Measurements from ENCODE around the gene MKX.

The MKX gene

DNA sequence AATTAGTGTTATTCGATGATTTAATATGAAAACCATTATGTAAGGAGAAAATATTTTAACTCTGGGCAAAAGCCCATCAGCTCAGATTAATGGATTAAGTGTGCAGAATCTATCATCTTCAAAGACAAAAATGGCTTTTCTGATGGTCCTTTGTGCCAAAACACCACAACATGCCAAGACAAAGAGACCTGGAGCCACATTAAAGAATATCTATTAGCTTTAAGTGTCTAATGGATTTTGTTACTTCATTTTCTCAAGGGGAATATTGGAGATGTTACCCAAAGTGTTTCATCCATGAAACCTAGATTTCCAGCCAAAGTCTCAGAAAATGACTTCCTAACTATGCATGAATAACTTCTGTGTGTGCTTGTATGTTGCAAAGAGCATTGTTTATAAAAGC is 57.3 kb downstream of the MKX start:
- Histone ChIP-seq H2AFZ (ENCODE audit: low read length) (no peak overlapping the region), H4K20me1 (ENCODE audit: insufficient read depth, low read length, poor library complexity, severe bottlenecking) (no peaks in the 10 kb centered on the region), H3K4me1 (ENCODE audit: insufficient read depth, low read length, poor library complexity, severe bottlenecking) (peaks cover 6% of the 10 kb centered on the region), H3K9me3 (ENCODE audit: insufficient read depth, low read depth, low read length) (no peaks in the 10 kb centered on the region), H3K9me2 (replicated peaks; ENCODE audit: low read depth, low read length) (no peaks in the 10 kb centered on the region), H3K36me3 (ENCODE audit: insufficient read depth, low read length) (no peaks in the 10 kb centered on the region), H3K27me3 (ENCODE audit: insufficient read depth, low read length, poor library complexity, severe bottlenecking) (no peaks in the 10 kb centered on the region), H3K4me3 (ENCODE audit: low read length, poor library complexity, severe bottlenecking) (no peak overlapping the region), H3K4me2 (ENCODE audit: low read depth, low read length, poor library complexity, severe bottlenecking) (no peak overlapping the region), H3K79me2 (ENCODE audit: insufficient read depth, low read length) (no peaks in the 10 kb centered on the region), H3F3A (ENCODE audit: low read depth) (no peaks in the 10 kb centered on the region), H3K9ac (ENCODE audit: low read depth, low read length, poor library complexity, severe bottlenecking) (no peak overlapping the region)
- no peak for TF ChIP-seq EZH2phosphoT487 (IDR thresholded peaks at IDR 0.05; ENCODE audit: borderline replicate concordance)
- TF ChIP-seq, protein P1, sequence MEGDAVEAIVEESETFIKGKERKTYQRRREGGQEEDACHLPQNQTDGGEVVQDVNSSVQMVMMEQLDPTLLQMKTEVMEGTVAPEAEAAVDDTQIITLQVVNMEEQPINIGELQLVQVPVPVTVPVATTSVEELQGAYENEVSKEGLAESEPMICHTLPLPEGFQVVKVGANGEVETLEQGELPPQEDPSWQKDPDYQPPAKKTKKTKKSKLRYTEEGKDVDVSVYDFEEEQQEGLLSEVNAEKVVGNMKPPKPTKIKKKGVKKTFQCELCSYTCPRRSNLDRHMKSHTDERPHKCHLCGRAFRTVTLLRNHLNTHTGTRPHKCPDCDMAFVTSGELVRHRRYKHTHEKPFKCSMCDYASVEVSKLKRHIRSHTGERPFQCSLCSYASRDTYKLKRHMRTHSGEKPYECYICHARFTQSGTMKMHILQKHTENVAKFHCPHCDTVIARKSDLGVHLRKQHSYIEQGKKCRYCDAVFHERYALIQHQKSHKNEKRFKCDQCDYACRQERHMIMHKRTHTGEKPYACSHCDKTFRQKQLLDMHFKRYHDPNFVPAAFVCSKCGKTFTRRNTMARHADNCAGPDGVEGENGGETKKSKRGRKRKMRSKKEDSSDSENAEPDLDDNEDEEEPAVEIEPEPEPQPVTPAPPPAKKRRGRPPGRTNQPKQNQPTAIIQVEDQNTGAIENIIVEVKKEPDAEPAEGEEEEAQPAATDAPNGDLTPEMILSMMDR (conservative IDR thresholded peaks at IDR 0.05; ENCODE audit: low read length): no peak

DNA sequence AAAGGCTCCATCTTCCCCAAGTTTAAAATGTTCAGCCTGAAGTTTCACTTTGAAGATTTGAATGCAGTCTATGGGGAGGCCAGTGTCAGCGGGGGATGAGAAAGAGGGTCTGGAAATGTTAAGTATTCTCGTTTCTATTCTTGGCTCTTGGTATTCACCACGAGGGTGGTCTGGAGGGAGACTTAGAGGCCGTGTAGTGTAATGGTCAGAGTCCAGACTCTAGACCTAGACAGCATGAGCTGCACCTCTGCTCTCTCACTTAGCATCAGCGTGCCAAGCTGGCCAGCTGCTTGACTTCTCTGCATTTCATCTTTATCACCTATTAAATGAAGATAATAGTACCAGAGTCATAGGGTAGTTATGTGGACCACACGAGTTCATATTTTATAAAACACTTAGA is 57.9 kb downstream of the MKX start:
- Histone ChIP-seq H3K36me3 (ENCODE audit: insufficient read depth, low read length) (no peaks in the 10 kb centered on the region), H3K9ac (ENCODE audit: low read depth, low read length, poor library complexity, severe bottlenecking) (no peak overlapping the region), H4K20me1 (ENCODE audit: insufficient read depth, low read length, poor library complexity, severe bottlenecking) (no peaks in the 10 kb centered on the region), H3K4me3 (ENCODE audit: low read length, poor library complexity, severe bottlenecking) (no peak overlapping the region), H2AFZ (ENCODE audit: low read length) (peak overlapping the region; percentile 66), H3K27me3 (ENCODE audit: insufficient read depth, low read length, poor library complexity, severe bottlenecking) (no peaks in the 10 kb centered on the region), H3K79me2 (ENCODE audit: insufficient read depth, low read length) (no peaks in the 10 kb centered on the region), H3K9me2 (replicated peaks; ENCODE audit: low read depth, low read length) (no peaks in the 10 kb centered on the region), H3K4me2 (ENCODE audit: low read depth, low read length, poor library complexity, severe bottlenecking) (peak overlapping the region; percentile 47), H3K4me1 (ENCODE audit: insufficient read depth, low read length, poor library complexity, severe bottlenecking) (peaks cover 6% of the 10 kb centered on the region), H3K9me3 (ENCODE audit: insufficient read depth, low read depth, low read length) (no peaks in the 10 kb centered on the region), H3F3A (ENCODE audit: low read depth) (no peaks in the 10 kb centered on the region)
- TF ChIP-seq EZH2phosphoT487 (IDR thresholded peaks at IDR 0.05; ENCODE audit: borderline replicate concordance): no peak

DNA sequence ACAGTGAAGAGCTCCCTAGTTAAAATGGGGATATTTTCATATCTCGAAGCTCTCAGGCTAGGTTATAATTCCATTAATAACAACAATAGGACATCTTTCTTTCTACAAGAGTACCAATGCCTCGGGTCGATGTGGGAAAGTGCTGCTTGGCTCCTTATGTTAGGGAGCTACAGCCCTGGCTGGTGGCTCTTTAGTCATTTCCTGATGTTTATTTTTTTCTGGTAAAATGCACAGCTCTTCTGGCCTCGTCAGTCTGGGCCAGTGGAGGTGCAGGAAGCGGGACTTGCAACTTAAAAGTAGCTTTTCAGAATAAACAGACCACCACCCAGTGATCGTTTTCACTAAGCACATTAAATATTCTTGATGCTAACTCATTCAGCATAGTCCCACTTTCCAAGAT is 58.3 kb downstream of the MKX start:
- no peaks in the 10 kb centered on the region for H3K9me2 ChIP-seq (replicated peaks; ENCODE audit: low read depth, low read length)
- H3K4me2 ChIP-seq (ENCODE audit: low read depth, low read length, poor library complexity, severe bottlenecking): peak overlapping the region; percentile 47
- no peaks in the 10 kb centered on the region for H3F3A ChIP-seq (ENCODE audit: low read depth)
- H3K4me1 ChIP-seq (ENCODE audit: insufficient read depth, low read length, poor library complexity, severe bottlenecking): peaks cover 6% of the 10 kb centered on the region
- no peaks in the 10 kb centered on the region for H4K20me1 ChIP-seq (ENCODE audit: insufficient read depth, low read length, poor library complexity, severe bottlenecking)
- no peak overlapping the region for H3K9ac ChIP-seq (ENCODE audit: low read depth, low read length, poor library complexity, severe bottlenecking)
- H3K36me3 ChIP-seq (ENCODE audit: insufficient read depth, low read length): no peaks in the 10 kb centered on the region
- TF ChIP-seq EZH2phosphoT487 (IDR thresholded peaks at IDR 0.05; ENCODE audit: borderline replicate concordance): no peak
- TF ChIP-seq, protein P1 (conservative IDR thresholded peaks at IDR 0.05; ENCODE audit: low read length): no peak
- no peaks in the 10 kb centered on the region for H3K9me3 ChIP-seq (ENCODE audit: insufficient read depth, low read depth, low read length)
- H3K4me3 ChIP-seq (ENCODE audit: low read length, poor library complexity, severe bottlenecking): no peak overlapping the region
- peak overlapping the region; percentile 66 for H2AFZ ChIP-seq (ENCODE audit: low read length)
- H3K27me3 ChIP-seq (ENCODE audit: insufficient read depth, low read length, poor library complexity, severe bottlenecking): no peaks in the 10 kb centered on the region
- H3K79me2 ChIP-seq (ENCODE audit: insufficient read depth, low read length): no peaks in the 10 kb centered on the region

DNA sequence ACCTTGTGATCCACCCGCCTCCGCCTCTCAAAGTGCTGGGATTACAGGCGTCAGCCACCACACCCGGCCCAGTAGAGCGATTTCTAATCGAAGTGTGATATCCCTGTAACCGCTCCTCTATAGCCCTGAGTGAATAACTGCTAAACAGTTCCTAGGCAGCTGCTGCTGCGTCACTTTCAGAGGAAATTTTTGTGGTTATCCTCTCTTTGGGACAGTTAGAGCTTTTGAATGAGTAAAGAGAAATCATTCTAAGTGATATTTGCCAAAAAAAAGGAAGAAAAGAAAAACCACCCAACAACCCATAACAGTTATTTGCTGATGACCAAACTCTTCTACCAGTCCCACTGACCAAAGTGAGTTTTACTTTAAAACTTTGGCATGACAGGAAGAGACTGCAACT is 59.9 kb downstream of the MKX start:
- peaks cover 6% of the 10 kb centered on the region for H3K4me1 ChIP-seq (ENCODE audit: insufficient read depth, low read length, poor library complexity, severe bottlenecking)
- TF ChIP-seq, protein P1 (conservative IDR thresholded peaks at IDR 0.05; ENCODE audit: low read length): no peak
- TF ChIP-seq EZH2phosphoT487 (IDR thresholded peaks at IDR 0.05; ENCODE audit: borderline replicate concordance): no peak
- H3F3A ChIP-seq (ENCODE audit: low read depth): no peaks in the 10 kb centered on the region
- H3K4me2 ChIP-seq (ENCODE audit: low read depth, low read length, poor library complexity, severe bottlenecking): no peak overlapping the region
- H3K36me3 ChIP-seq (ENCODE audit: insufficient read depth, low read length): no peaks in the 10 kb centered on the region
- H3K27me3 ChIP-seq (ENCODE audit: insufficient read depth, low read length, poor library complexity, severe bottlenecking): no peaks in the 10 kb centered on the region
- H4K20me1 ChIP-seq (ENCODE audit: insufficient read depth, low read length, poor library complexity, severe bottlenecking): no peaks in the 10 kb centered on the region
- H3K9ac ChIP-seq (ENCODE audit: low read depth, low read length, poor library complexity, severe bottlenecking): no peak overlapping the region
- H3K9me2 ChIP-seq (replicated peaks; ENCODE audit: low read depth, low read length): no peaks in the 10 kb centered on the region
- no peak overlapping the region for H2AFZ ChIP-seq (ENCODE audit: low read length)
- H3K79me2 ChIP-seq (ENCODE audit: insufficient read depth, low read length): no peaks in the 10 kb centered on the region
- no peaks in the 10 kb centered on the region for H3K9me3 ChIP-seq (ENCODE audit: insufficient read depth, low read depth, low read length)
- no peak overlapping the region for H3K4me3 ChIP-seq (ENCODE audit: low read length, poor library complexity, severe bottlenecking)
